ENCODE results near the gene PDSS2. TPM values are rescaled to one million over a fixed set of nuclear protein-coding genes. Genes with fewer than 3 reads are reported as not detected.

PDSS2 gene
- total RNA-seq, 1 donor from 2014 or later, result 19.7 TPM

DNA sequence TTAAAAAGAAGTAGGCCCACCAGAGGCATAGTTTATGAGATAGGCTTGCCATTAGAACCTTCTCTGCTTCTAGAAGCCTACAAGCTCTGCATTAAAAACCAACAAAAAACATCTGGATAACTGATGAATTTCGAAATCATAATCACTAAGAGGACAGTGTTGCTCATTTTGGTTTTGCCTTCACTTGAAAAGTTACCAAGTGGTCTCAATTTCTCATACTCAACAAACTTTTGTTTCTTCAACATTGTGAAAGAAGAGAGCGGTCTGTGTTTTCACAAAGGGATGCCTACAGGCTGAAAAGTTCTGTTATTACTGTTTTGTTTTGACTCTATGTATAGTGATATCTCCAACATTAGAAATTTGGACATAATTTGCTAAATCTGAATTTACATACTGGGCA is 98.9 kb downstream of the PDSS2 start:
- H3K9me3 ChIP-seq (replicated peaks), result peaks cover 13% of the 10 kb centered on the region
- intact Hi-C loops (cut with micrococcal nuclease), result no loop called here
- TF ChIP-seq, protein P1, sequence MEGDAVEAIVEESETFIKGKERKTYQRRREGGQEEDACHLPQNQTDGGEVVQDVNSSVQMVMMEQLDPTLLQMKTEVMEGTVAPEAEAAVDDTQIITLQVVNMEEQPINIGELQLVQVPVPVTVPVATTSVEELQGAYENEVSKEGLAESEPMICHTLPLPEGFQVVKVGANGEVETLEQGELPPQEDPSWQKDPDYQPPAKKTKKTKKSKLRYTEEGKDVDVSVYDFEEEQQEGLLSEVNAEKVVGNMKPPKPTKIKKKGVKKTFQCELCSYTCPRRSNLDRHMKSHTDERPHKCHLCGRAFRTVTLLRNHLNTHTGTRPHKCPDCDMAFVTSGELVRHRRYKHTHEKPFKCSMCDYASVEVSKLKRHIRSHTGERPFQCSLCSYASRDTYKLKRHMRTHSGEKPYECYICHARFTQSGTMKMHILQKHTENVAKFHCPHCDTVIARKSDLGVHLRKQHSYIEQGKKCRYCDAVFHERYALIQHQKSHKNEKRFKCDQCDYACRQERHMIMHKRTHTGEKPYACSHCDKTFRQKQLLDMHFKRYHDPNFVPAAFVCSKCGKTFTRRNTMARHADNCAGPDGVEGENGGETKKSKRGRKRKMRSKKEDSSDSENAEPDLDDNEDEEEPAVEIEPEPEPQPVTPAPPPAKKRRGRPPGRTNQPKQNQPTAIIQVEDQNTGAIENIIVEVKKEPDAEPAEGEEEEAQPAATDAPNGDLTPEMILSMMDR (IDR thresholded peaks at IDR 0.05; ENCODE audit: borderline replicate concordance), result no peak
- no peak overlapping the region for H3K27ac ChIP-seq (replicated peaks)
- no peaks in the 10 kb centered on the region for H3K27me3 ChIP-seq (ENCODE audit: low read depth)
- peaks cover 7% of the 10 kb centered on the region for H3K4me1 ChIP-seq
- peaks cover 15% of the 10 kb centered on the region for H3K36me3 ChIP-seq
- no peak overlapping the region for H3K4me3 ChIP-seq
- no peak for DNase-seq

DNA sequence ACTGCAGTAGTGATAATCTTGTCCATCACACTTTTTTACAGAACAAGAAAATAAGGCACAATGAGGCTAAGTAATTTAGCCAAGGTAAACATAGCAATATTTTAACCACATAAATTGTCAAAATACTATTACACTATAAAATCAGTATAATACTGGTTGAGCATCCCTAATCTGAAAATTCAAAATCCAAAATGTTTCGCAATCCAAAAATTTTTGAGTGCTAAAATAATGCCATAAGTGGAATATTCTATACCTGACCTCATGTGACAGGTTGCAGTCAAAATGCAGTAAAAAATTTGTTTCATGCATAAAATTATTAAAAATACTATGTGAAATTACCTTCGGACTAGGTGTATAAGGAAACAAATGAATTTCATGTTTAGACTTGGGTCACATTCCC is 101.5 kb downstream of the PDSS2 start:
- Histone ChIP-seq H3K4me1 (peaks cover 15% of the 10 kb centered on the region), H3K9me3 (replicated peaks) (peaks cover 5% of the 10 kb centered on the region), H3K36me3 (peaks cover 7% of the 10 kb centered on the region), H3K27ac (replicated peaks) (no peak overlapping the region), H3K27me3 (ENCODE audit: low read depth) (no peaks in the 10 kb centered on the region), H3K4me3 (no peak overlapping the region)
- DNase-seq, result no peak
- intact Hi-C loops (cut with micrococcal nuclease), result no loop called here
- TF ChIP-seq, protein P1 (IDR thresholded peaks at IDR 0.05; ENCODE audit: borderline replicate concordance), result no peak

DNA sequence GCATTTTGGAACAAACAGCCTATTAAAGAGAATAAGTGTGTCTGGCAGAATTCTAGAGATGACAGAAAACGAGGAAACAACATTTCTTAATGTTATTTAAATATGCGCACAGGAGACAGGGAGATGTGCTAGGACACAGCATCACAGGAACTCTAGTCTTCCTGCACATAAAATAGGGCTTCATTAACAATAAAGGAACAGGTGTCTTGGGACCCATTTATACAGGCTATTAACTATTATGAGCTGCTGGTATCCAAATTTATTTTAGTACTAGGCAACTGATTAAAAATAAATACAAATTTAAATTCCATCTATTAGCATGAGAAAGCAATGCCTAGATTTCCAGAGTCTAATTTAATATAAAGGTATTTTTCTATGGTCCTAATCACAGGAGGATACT is 102.3 kb downstream of the PDSS2 start:
- H3K36me3 ChIP-seq, result no peaks in the 10 kb centered on the region
- DNase-seq, result no peak
- no peak overlapping the region for H3K27ac ChIP-seq (replicated peaks)
- peaks cover 15% of the 10 kb centered on the region for H3K4me1 ChIP-seq
- H3K27me3 ChIP-seq (ENCODE audit: low read depth), result no peaks in the 10 kb centered on the region
- intact Hi-C loops (cut with micrococcal nuclease), result no loop called here
- TF ChIP-seq, protein P1 (IDR thresholded peaks at IDR 0.05; ENCODE audit: borderline replicate concordance), result no peak
- no peaks in the 10 kb centered on the region for H3K9me3 ChIP-seq (replicated peaks)
- no peak overlapping the region for H3K4me3 ChIP-seq

DNA sequence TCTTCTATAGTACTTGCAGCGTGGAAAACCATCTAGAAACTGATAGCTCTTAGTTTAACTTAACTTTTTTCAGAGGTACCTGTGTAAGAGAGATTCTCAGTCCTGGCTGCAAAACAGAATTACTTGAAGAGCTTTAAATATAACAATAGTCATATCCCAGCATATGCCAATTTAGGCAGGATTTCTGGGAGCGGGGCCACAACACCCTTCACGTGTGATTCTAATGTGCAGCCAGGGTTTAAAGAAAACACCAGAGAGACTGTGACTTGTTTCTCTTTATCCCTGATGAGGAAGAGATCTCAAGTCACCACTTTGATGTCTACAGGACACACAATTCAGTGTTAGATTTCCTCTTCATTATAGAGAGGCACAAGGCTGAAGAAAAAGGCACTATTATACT is 103.7 kb downstream of the PDSS2 start:
- TF ChIP-seq, protein P1 (IDR thresholded peaks at IDR 0.05; ENCODE audit: borderline replicate concordance), result no peak
- no peaks in the 10 kb centered on the region for H3K27me3 ChIP-seq (ENCODE audit: low read depth)
- H3K4me1 ChIP-seq, result peaks cover 15% of the 10 kb centered on the region
- H3K4me3 ChIP-seq, result no peak overlapping the region
- H3K36me3 ChIP-seq, result no peaks in the 10 kb centered on the region
- no peaks in the 10 kb centered on the region for H3K9me3 ChIP-seq (replicated peaks)
- H3K27ac ChIP-seq (replicated peaks), result no peak overlapping the region
- intact Hi-C loops (cut with micrococcal nuclease), result no loop called here
- DNase-seq, result peak; percentile 31

DNA sequence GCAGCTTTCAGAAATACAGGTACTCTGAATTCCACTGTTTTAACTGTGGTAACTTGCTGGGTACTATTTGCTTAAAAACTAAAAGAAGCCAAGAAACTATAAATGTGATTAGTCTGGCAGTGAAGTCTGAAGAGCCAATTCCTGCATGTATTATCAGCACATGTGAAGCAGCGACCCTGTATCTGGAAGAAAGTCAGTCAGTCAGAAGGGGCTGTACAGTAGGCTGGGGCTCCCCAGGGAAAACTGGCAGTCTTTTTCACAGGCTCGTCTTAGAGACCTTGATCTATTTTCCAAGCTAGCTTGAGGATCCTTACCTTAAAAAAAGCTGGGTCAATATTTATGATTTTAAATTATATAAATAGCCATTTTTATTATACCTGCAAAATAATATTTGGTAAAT is 104.9 kb downstream of the PDSS2 start:
- H3K4me3 ChIP-seq, result no peak overlapping the region
- H3K4me1 ChIP-seq, result peaks cover 15% of the 10 kb centered on the region
- TF ChIP-seq, protein P1 (IDR thresholded peaks at IDR 0.05; ENCODE audit: borderline replicate concordance), result no peak
- intact Hi-C loops (cut with micrococcal nuclease), result no loop called here
- DNase-seq, result no peak
- H3K9me3 ChIP-seq (replicated peaks), result no peaks in the 10 kb centered on the region
- H3K36me3 ChIP-seq, result no peaks in the 10 kb centered on the region
- no peaks in the 10 kb centered on the region for H3K27me3 ChIP-seq (ENCODE audit: low read depth)
- no peak overlapping the region for H3K27ac ChIP-seq (replicated peaks)
